Lung microvascular endothelial cell (primary cell): Measurements from ENCODE around the gene NUDT21. TPM values are rescaled to one million over a fixed set of nuclear protein-coding genes. Genes with fewer than 3 reads are reported as not detected.
"Not testable (repeated sequence)": the region's sequence is repeated elsewhere in the genome, so short reads cannot be mapped to it uniquely, and the experiment has no call there.

Source experiments
- DNase-seq, 2 donors: peaks; one replicate each; pipeline versions ENCODE4 v3.0.0 to v3.0.0-alpha.2; 2010; ENCODE audit warnings: low read depth in 2 of 2
- total RNA-seq: library from RNA; depleted of rRNA; stranded (reverse); fragments of >200 nt; gene quantifications from 2 replicates; pipeline ENCODE4 v1.2.1, GENCODE V29; 2014

The NUDT21 gene
- 57.5 and 65.3 TPM in 2 replicates for total RNA-seq

- DNase-seq = peak; percentile 98 to 99
Measured at GRCh38 chr16:56450986-56451752, at the start of gene NUDT21, which contains the start of gene OGFOD1. TSS of gene NUDT21 (minus strand) at chr16:56451332. CDS start at chr16:56451202, 130 bp downstream. TSS of gene OGFOD1 (plus strand) at chr16:56451554. CDS start at chr16:56451613, 59 bp downstream.

- no peak for DNase-seq
Measured at GRCh38 chr16:56493815-56494214, 42.7 kb upstream of the NUDT21 start.

GRCh38 chr16:56493126-56493525 lies 42.0 kb upstream of the NUDT21 start:
- no peak for DNase-seq

- no peak for DNase-seq
Measured at GRCh38 chr16:56491657-56492261, 40.6 kb upstream of the NUDT21 start.

GRCh38 chr16:56488868-56489267 lies 37.7 kb upstream of the NUDT21 start:
- DNase-seq = not testable (repeated sequence)

- no peak for DNase-seq
Measured at GRCh38 chr16:56488035-56488434, 36.9 kb upstream of the NUDT21 start.

- no peak for DNase-seq
Measured at GRCh38 chr16:56483394-56483793, 32.3 kb upstream of the NUDT21 start.

- DNase-seq = no peak
Measured at GRCh38 chr16:56482683-56483236, 31.6 kb upstream of the NUDT21 start.

- no peak for DNase-seq
Measured at GRCh38 chr16:56481468-56482122, 30.5 kb upstream of the NUDT21 start.

GRCh38 chr16:56480776-56481467 lies 29.8 kb upstream of the NUDT21 start:
- no peak for DNase-seq

- DNase-seq = no peak
Measured at GRCh38 chr16:56479469-56479868, 28.3 kb upstream of the NUDT21 start.

- DNase-seq = no peak
Measured at GRCh38 chr16:56478281-56479049, 27.3 kb upstream of the NUDT21 start.

- DNase-seq = peak; percentile 75 to 88
Measured at GRCh38 chr16:56477096-56477878, 26.2 kb upstream of the NUDT21 start.

GRCh38 chr16:56475201-56475600 lies 24.1 kb upstream of the NUDT21 start:
- DNase-seq = no peak

- DNase-seq = no peak
Measured at GRCh38 chr16:56470666-56471065, 19.5 kb upstream of the NUDT21 start.

GRCh38 chr16:56470232-56470631 lies 19.1 kb upstream of the NUDT21 start:
- no peak for DNase-seq

- DNase-seq = no peak
Measured at GRCh38 chr16:56469748-56470147, 18.6 kb upstream of the NUDT21 start.

GRCh38 chr16:56468800-56469199 lies 17.7 kb upstream of the NUDT21 start:
- DNase-seq = no peak

- no peak for DNase-seq
Measured at GRCh38 chr16:56466344-56466743, 15.2 kb upstream of the NUDT21 start.

- no peak for DNase-seq
Measured at GRCh38 chr16:56463153-56463552, 12.0 kb upstream of the NUDT21 start.
